MM.1S (cell line): ENCODE data around the gene CMIP.

Experiments
- DNase-seq: peaks from one replicate; pipeline ENCODE4 v3.0.0-alpha.2; 2015
- H2AFZ ChIP-seq: fragments of 300-600 bp; sonication (generic); 2 replicates; pipeline ENCODE4 v1.6.0; 2016; ENCODE audit warnings: antibody characterized with exemption, low read length
- H3F3A ChIP-seq: fragments of 300-600 bp; sonication (generic); 2 replicates; pipeline ENCODE4 v1.6.1; 2016; ENCODE audit warnings: mild to moderate bottlenecking, antibody characterized with exemption, low read length, moderate library complexity, mixed read lengths; ENCODE audit not compliant: insufficient read depth
- H3K27ac ChIP-seq: fragments of 300-600 bp; sonication (generic); 2 replicates; pipeline ENCODE4 v1.5.1; 2016; ENCODE audit warnings: mild to moderate bottlenecking, low read length
- H3K27me3 ChIP-seq: fragments of 300-600 bp; sonication (generic); replicated peaks from 2 replicates; pipeline ENCODE4 v1.6.0; 2016; ENCODE audit warnings: low read length; ENCODE audit not compliant: insufficient read depth
- H3K36me3 ChIP-seq: fragments of 300-600 bp; sonication (generic); replicated peaks from 2 replicates; pipeline ENCODE4 v1.6.1; 2016; ENCODE audit warnings: mild to moderate bottlenecking, low read length, mixed read lengths; ENCODE audit not compliant: insufficient read depth
- H3K4me1 ChIP-seq: fragments of 300-600 bp; sonication (generic); 2 replicates; pipeline ENCODE4 v1.6.1; 2016; ENCODE audit warnings: low read length, mixed read lengths
- H3K4me2 ChIP-seq: fragments of 300-600 bp; sonication (generic); 2 replicates; pipeline ENCODE4 v1.6.0; 2016; ENCODE audit warnings: low read depth, low read length
- H3K4me3 ChIP-seq: fragments of 300-600 bp; sonication (generic); 2 replicates; pipeline ENCODE4 v1.5.1; 2016; ENCODE audit warnings: low read length, mixed read lengths
- H3K79me2 ChIP-seq: fragments of 300-600 bp; sonication (generic); 2 replicates; pipeline ENCODE4 v1.6.1; 2016; ENCODE audit warnings: mixed run types, low read length, mixed read lengths
- H3K9ac ChIP-seq: fragments of 300-600 bp; sonication (generic); 2 replicates; pipeline ENCODE4 v1.6.1; 2016; ENCODE audit warnings: low read length, mixed read lengths
- H3K9me2 ChIP-seq: fragments of 300-600 bp; sonication (generic); replicated peaks from 2 replicates; pipeline ENCODE4 v1.6.1; 2016; ENCODE audit warnings: mild to moderate bottlenecking, low read length, mixed read lengths; ENCODE audit not compliant: insufficient read depth
- H3K9me3 ChIP-seq: fragments of 300-600 bp; sonication (generic); replicated peaks from 2 replicates; pipeline ENCODE4 v1.6.1; 2016; ENCODE audit warnings: mild to moderate bottlenecking, low read length, mixed read lengths; ENCODE audit not compliant: insufficient read depth
- H4K20me1 ChIP-seq: fragments of 300-600 bp; sonication (generic); 2 replicates; pipeline ENCODE4 v1.6.1; 2016; ENCODE audit warnings: mild to moderate bottlenecking, low read length, moderate library complexity, mixed read lengths; ENCODE audit not compliant: insufficient read depth
- CTCF ChIP-seq: fragments of 300-600 bp; sonication (generic); IDR thresholded peaks from 2 replicates; pipeline ENCODE4 v1.5.1; 2016; ENCODE audit warnings: antibody characterized with exemption, low read length, mixed read lengths
- EZH2 ChIP-seq: fragments of 300-600 bp; sonication (generic); optimal IDR thresholded peaks from 2 replicates; pipeline ENCODE3; 2017; ENCODE audit warnings: low read depth, mild to moderate bottlenecking, antibody characterized with exemption, low read length, mixed read lengths
- EZH2phosphoT487 ChIP-seq: fragments of 300-600 bp; sonication (generic); IDR thresholded peaks from 2 replicates; pipeline ENCODE4 v1.6.1; 2018; ENCODE audit warnings: antibody characterized with exemption, low read length

Gene CMIP

DNA sequence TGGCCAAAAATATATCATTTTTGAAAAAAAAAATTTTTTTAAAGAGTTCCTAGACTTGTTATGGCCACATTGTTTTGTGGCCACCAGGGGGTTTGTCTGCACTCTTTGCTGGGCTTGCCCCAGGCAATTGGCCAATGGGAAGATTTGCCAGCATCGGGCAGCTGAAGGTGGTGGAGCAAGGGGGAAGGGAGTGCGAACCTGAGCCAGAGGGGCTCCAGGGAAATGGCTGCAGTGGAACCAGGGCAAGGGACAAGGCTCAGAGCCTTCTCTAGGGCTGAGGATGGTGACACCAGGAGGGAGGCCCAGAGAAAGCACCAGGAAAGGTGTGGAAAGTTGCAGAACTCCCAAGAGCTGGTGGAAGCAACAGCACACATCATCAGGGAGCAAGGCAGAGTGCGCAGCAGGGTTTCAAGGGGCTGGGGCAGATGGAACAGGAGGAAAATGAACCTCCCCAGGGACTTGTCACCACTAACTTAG is 15.5 kb upstream of the CMIP start:
- H3K4me2 ChIP-seq, result no peak overlapping the region
- H3K36me3 ChIP-seq, result no peaks in the 10 kb centered on the region
- no peaks in the 10 kb centered on the region for H3K27me3 ChIP-seq
- DNase-seq, result no peak
- H3F3A ChIP-seq, result peaks cover 24% of the 10 kb centered on the region
- no peaks in the 10 kb centered on the region for H3K9me3 ChIP-seq
- H3K9me2 ChIP-seq, result no peaks in the 10 kb centered on the region
- no peak overlapping the region for H3K4me3 ChIP-seq
- H4K20me1 ChIP-seq, result no peaks in the 10 kb centered on the region
- peaks cover 27% of the 10 kb centered on the region for H3K4me1 ChIP-seq
- no peak overlapping the region for H3K9ac ChIP-seq
- no peaks in the 10 kb centered on the region for H3K79me2 ChIP-seq
- no peak overlapping the region for H2AFZ ChIP-seq
- TF ChIP-seq CTCF (peak; percentile 27), EZH2phosphoT487 (no peak)
- no peak overlapping the region for H3K27ac ChIP-seq

GRCh38 chr16:81431554-81432353 is 12.9 kb upstream of the CMIP start:
- DNase-seq, result no peak
- Histone ChIP-seq H3K4me2 (peak overlapping the region; percentile 10; the same call in 1 of the 2 replicates), H3K79me2 (no peaks in the 10 kb centered on the region), H3K9me3 (no peaks in the 10 kb centered on the region), H4K20me1 (no peaks in the 10 kb centered on the region), H3K9ac (peak overlapping the region; percentile 6; the same call in 1 of the 2 replicates), H3K9me2 (no peaks in the 10 kb centered on the region), H3K27ac (peak overlapping the region; percentile 96; the same call in 1 of the 2 replicates), H3K36me3 (no peaks in the 10 kb centered on the region), H3K4me1 (peaks cover 19% of the 10 kb centered on the region), H3F3A (peaks cover 24% of the 10 kb centered on the region), H2AFZ (no peak overlapping the region), H3K27me3 (no peaks in the 10 kb centered on the region), H3K4me3 (no peak overlapping the region)
- TF ChIP-seq CTCF (no peak), EZH2 (no peak), EZH2phosphoT487 (no peak)

DNA sequence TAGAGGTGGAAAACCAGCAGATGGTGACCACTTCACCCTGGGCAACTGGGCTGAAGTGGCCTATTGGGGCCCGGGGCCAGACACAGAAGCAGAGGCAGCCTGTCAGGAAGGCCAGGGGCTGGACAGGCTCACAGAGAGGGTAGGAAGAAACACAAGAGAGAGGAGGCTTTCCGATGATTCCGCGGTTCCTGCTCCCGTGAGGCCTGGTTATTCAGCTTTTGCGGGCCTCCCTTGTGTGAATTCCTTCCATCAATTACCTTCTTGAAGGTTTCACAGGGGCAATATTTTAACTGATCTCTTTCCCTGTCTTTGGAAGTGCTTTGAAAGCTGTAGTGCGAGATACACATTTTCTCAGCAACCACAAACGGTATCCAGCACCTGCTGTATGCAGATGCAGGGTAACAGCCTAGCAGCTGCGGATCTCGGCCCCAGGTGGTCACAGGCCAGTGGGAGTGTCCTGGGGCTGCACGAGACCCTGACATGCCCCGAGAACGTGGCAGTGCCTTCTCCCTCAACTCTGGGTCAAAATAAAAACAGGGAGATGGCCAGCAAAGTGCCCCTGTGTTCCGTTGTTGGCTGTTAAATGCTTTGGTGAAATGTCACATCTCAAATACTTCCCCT is 11.6 kb upstream of the CMIP start:
- peak overlapping the region; percentile 48 for H2AFZ ChIP-seq
- H4K20me1 ChIP-seq, result no peaks in the 10 kb centered on the region
- no peaks in the 10 kb centered on the region for H3K79me2 ChIP-seq
- peak overlapping the region; percentile 65 for H3K9ac ChIP-seq
- H3K4me1 ChIP-seq, result peaks cover 19% of the 10 kb centered on the region
- H3F3A ChIP-seq, result peaks cover 24% of the 10 kb centered on the region
- H3K9me3 ChIP-seq, result no peaks in the 10 kb centered on the region
- no peaks in the 10 kb centered on the region for H3K36me3 ChIP-seq
- TF ChIP-seq CTCF, result no peak
- TF ChIP-seq EZH2phosphoT487, result no peak
- TF ChIP-seq EZH2, result no peak
- H3K9me2 ChIP-seq, result no peaks in the 10 kb centered on the region
- H3K4me3 ChIP-seq, result no peak overlapping the region
- peak overlapping the region; percentile 63 for H3K4me2 ChIP-seq
- DNase-seq, result peak; percentile 83
- peak overlapping the region; percentile 96 for H3K27ac ChIP-seq
- no peaks in the 10 kb centered on the region for H3K27me3 ChIP-seq
